Lower leg skin (tissue), 3 donors: Measurements from ENCODE around the gene SYS1.

Experiments used
- CTCF ChIP-seq, 3 donors: fragments of 450-650 bp; IDR thresholded peaks; one replicate each; pipeline ENCODE4 v1.5.1; 2016; ENCODE audit warnings: antibody characterized with exemption in 3 of 3, mild to moderate bottlenecking in 3 of 3, moderate library complexity in 2 of 3
- POLR2A ChIP-seq, 2 donors: fragments of 450-650 bp; IDR thresholded peaks; one replicate each; pipeline ENCODE4 v1.6.1; 2016 to 2017; ENCODE audit warnings: antibody characterized with exemption in 2 of 2, mild to moderate bottlenecking in 1 of 2, moderate library complexity in 1 of 2

DNA sequence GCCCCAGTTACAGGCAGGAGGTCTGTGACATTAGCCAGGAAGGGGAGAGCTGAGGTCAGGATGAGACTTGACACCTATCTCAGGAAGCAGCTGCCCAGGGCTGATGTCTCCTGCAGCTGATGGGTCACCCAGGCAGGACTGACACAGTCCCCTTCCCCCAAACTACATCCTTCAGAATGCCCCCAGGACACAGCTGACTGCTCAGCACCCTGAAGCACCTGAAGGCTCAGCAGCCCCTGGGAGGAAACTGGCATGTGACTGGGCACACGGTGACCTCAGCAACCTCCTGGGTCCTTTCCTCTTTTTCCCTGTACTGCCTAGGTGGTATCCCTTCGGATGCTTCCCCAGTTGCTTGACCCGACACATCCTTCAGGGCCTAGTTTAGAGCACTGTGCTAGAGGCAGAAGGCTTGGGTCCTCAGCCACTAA lies 16.7 kb upstream of the SYS1 start:
- no peak for TF ChIP-seq CTCF (IDR thresholded peaks at IDR 0.05)
- TF ChIP-seq POLR2A (IDR thresholded peaks at IDR 0.05): no peak
